ENCODE measurements around the gene TRMT2A.
"Not testable (repeated sequence)": the region's sequence is repeated elsewhere in the genome, so short reads cannot be mapped to it uniquely, and the experiment has no call there.

The TRMT2A gene

DNA sequence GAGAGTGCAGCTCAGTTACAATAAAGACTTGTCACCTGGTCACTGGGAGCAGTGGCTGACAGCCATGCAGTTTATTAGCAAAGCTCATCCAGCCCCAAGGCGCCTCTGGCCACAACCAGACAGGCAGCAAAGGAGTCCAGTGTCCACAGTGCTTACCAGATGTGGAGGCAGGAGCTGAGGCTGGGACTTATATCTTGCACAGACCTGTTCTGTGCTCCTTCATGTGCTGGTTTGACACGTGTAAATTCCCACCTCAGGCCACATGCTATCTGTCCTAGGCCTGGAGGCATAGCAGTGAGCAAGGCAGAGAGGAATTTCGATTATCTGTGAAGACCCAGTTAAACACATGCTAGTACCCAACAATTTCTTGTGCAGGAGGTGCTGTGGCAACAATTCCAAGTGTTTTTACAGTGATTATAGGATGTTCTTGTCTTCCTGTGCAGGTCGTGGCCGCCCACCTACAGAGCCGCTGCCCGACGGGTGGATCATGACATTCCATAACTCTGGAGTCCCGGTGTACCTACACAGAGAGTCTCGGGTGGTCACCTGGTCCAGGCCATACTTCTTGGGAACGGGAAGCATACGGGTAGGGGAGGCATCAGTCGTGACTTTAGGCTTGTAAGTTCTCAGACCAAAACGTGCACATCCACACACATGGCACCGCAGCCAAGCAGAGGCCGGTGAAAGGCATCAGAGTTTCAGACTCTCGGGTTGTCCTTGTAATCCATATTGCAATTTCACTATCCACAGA lies 27.6 kb downstream of the TRMT2A start:
- FAIRE-seq: no peak
- no peak for DNase-seq (ENCODE audit: extremely low spot score, insufficient read length, low read depth)

DNA sequence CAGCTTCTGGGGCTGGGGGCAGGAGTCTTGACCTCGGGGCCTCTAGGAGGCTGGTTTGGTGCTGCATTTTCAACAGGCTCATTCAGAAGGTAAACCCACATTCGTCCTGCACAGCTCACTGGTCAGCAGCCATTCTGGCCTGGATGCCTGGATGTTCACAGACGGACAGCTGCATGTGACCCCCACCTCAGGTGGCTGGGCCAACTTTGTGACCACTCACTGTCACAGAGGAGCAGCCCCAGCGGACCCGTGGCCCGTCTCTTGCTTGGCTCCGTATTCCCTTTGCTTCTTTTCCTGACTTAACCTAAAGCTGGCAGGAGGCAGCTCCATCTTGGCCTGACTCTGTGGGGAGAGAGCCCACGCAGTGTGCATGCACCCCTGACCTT lies 28.8 kb downstream of the TRMT2A start:
- FAIRE-seq (no peak), DNase-seq (ENCODE audit: extremely low spot score, insufficient read length, low read depth) (no peak)

DNA sequence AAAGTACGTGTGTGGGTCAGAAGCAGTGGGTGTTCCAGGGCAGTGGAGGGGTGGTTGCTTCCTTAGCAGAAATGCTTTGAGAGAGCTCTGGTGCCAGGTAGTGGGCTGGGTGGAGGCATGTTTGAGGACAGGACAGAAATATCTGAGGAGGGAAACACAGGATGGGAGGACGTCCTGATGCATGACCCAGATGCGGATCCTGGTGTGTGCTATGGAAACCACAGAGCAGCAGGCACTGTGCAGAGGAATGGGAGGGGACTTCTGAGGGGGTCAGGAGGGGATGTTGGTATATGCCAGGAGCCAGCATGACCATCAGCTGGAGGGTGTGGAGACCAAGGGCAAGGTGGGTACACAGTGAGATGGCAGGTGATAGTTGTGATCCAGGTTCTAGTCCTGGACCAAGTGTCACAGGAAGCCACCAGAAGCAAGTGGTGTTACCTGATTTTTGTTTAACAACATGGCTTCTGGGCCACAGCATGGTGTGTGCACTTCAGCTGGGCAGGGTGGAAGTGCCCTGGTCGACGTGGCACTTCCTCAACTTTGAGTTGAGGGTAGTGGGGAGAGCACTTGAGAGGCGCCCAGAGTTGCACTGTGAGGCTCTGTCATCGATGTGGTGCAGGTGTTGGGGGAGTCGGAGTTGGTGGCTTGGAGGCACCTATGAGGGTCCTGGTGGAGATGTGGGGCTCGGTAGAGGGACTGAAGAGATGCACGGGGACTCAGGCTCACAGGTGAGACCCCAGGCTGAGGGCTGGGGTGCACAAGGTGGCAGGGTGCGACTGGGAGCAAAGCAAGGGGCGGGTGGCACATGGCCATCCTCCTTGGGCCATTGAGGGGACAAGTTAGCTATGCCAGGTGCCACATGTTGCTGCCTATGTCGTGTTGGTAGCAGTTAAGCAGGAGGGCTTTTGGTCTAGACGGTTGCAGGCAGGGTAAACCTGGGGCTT lies 29.4 kb downstream of the TRMT2A start:
- FAIRE-seq (no peak), DNase-seq (ENCODE audit: extremely low spot score, insufficient read length, low read depth) (no peak)

DNA sequence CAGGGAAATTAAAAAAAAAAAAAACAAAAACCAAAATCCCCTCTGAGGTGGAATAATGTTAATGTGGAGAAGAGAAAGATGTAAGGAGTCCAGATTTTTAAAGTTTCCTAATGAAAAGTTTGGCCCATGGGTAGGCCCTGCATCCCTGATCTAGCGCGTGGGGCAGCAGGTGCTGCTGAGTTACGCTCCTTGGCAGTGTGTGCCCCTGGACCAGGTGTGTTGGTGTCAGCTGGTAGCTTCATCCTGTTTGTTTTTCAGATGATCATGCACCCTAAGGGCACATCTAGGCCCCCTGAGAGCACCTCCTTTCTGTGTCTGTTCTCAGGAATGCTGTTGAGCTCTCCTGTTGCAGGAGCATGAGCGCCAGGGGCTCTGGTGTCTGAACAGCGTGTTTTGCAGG lies 30.3 kb downstream of the TRMT2A start:
- no peak for DNase-seq (ENCODE audit: extremely low spot score, insufficient read length, low read depth)
- no peak for FAIRE-seq

DNA sequence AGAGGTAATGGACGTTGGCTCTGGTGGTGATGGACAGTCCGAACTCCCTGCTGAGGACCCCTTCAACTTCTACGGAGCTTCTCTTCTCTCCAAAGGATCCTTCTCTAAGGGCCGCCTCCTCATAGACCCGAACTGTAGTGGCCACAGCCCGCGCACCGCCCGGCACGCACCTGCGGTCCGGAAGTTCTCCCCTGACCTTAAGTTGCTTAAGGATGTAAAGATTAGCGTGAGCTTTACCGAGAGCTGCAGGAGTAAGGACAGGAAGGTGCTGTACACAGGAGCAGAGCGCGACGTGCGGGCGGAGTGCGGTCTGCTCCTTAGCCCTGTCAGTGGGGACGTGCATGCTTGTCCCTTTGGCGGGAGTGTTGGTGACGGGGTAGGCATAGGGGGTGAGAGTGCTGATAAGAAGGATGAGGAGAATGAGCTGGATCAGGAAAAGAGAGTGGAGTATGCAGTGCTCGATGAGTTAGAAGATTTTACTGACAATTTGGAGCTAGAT lies 30.9 kb downstream of the TRMT2A start:
- FAIRE-seq (no peak), DNase-seq (ENCODE audit: extremely low spot score, insufficient read length, low read depth) (no peak)

DNA sequence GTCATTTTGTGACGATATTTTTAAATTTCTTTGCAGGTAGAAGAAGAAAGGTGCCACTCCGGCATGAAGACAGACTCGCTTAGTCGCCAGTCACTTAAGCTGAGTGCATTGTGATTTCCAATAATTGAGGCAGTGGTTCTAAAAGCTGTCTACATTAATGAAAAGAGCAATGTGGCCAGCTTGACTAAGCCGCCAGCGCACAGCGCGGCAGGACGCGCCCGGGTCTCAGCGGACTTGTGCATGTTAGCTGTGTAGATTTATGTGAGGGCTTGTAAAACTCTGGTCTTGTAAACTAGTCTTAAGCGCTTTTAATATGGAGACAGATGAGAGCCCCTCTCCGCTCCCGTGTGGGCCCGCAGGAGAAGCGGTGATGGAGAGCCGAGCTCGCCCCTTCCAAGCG lies 31.4 kb downstream of the TRMT2A start:
- FAIRE-seq (no peak), DNase-seq (ENCODE audit: extremely low spot score, insufficient read length, low read depth) (no peak)

DNA sequence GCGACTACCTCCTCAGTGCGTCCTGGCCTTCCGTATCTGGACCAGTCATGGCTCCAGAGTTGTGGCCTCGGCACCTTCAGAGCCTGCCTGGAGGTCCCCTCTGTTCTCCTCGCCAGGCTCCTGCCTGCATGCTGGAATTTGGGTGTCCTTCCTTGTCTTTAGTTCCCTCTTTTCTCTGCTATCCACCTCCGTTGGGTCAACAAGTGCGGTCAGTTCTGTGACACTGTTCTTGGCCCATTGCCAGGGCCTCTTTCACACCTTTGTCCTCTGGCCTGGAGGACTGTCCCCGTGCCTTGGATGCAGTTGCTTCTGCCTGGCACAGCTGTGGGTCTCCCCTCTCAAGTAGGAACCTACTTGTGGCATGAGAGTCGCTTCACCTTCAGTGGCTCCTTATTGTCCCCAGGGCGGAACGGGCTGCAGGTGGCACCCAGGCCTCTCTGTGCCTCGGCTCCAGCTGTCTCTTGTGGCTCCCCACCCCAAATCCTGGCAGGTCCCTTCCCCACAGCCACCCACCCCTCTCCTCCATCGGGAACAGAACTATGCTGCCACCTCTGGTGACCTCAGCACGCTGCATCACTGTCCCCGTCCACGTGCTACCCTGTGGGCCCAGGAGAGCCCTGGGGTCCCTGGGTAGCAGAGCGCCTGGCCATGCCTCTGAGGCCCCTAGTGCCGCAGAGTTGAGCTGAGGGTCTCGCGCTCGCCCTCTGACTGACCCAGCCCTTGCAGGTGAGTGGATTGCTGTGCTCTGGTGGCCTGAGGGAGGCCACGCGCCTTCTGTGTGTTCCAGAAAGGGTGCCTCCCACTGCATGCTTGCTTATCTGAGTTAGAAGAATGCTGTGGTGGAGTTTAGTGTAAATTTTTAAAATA lies 32.2 kb downstream of the TRMT2A start:
- no peak for DNase-seq (ENCODE audit: extremely low spot score, insufficient read length, low read depth)
- no peak for FAIRE-seq

DNA sequence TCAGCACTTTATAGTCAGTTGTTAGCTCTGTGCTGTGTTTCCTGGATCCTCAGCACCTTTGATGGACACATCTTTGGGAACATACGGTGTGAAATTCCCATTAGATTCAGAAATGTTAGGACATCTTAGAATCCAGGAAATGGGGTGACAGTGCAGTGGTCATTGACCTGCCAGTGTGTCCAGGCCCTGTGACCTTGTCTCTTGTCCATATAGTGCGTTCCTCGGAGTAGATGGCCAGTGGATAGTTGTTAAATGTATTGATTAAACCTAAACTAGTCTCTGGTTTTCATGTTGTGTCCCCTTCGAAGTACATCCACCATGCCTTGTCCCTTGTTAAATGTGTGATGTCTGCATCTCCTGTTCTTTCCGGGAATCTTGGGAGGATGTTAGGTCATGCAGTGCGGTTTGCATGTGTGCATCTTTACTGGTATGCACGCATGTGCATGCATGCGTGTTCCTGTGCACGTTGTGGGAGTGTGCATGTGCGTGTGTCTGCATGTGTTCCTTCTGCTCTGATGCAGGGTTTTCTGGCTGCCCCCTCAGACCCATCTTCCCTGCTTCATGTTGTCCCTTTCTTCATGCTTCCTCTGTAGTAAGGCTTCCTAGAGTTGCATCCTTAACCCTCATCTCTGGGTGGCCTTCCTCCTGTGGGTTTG lies 33.0 kb downstream of the TRMT2A start:
- no peak for FAIRE-seq
- DNase-seq (ENCODE audit: extremely low spot score, insufficient read length, low read depth): no peak

DNA sequence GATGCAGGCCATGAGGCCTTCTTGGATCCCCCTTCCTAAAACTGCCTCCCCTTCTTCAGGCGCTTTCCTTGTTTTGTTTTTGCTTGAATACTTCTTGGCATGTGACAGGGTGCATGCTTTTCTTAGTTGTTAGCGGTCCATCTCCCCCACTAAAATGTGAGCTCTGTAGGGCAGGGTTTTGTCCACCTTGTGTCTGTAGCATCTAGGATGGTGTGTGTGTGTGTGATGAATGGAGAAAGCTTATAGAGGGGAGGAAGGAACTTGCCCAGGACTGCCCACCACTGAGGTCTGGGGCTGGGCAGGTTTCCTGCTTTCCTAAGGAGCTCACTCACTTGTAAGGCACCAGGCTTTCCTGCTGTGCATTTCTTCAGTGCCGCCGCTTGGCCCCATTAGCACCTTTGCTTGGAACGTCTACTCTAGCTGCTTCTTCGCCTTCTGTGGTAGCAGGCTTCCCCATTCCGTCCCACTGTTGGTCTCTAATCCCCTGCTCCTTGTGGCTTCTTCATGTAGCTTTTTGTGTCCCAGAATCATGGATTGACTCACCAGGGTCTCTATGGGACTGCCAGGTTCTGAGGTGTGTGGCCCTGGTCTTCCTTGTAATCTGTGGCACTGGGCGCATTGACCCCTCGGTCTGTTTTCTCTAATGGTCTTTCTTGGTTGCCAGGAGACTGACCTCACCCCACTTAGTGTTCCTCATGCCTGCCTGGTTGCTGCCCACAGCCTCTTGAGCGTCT lies 33.7 kb downstream of the TRMT2A start:
- FAIRE-seq (no peak), DNase-seq (ENCODE audit: extremely low spot score, insufficient read length, low read depth) (no peak)

DNA sequence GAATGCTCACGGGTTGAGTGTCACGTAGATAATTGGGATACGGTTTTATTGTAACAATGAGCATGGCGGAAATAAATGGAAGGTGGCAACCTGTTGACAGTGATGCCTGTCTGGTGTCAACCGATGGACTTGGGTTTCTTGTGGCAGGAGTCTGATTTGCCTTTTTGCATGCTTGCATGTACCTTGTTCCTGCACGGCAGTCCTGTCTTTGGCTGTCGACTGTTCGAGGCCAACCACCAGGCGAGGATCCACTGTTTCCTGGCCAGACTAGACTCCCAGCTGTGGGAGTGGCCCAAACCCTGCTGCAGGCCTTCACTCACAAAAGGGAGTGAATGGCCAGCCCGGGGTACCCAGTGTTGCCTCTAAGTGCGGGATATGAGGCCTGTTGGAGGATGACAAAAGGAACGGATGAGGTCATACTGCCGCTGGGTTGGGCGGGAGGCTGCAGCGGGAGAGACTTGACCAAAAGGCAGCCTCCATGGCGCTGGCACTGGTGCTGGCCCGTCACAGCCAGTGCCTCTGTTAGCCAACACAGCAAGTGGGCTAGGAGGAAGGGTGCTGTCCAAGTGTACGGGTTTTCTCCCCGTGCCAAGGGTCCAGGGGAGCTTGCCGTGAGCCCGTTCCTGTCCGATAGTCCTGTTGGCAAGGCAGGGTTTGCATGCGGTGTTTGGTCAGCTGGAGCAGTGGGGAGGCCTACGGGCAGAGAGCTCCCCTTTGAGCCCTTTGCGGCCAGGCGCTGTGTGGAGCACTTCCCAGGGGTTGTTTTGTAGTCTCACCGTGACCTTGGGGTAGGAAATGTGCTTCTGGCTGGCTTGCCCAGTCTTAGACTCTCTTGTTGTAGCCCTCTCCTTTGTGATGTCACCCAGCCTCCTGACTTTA lies 36.0 kb downstream of the TRMT2A start:
- FAIRE-seq (no peak), DNase-seq (ENCODE audit: extremely low spot score, insufficient read length, low read depth) (no peak)

DNA sequence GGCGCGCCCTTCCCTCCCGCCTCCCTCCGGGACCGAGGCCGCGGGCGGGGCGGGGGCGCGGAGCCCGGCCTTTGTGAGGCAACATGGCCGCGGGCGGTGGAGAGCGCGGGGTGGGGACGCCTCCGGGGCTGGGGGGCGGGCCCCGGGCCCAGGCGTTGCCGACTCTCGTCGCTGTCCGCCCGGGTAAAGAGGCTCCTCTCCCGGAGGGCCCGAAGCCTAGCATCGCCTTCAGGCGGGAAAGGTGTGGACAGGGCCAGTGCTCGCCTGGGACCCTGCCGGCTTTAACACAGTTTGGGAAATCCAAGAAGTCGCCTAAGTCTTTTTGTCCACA lies 36.6 kb downstream of the TRMT2A start:
- FAIRE-seq: no peak
- peak; percentile 64 for DNase-seq (ENCODE audit: extremely low spot score, insufficient read length, low read depth)

DNA sequence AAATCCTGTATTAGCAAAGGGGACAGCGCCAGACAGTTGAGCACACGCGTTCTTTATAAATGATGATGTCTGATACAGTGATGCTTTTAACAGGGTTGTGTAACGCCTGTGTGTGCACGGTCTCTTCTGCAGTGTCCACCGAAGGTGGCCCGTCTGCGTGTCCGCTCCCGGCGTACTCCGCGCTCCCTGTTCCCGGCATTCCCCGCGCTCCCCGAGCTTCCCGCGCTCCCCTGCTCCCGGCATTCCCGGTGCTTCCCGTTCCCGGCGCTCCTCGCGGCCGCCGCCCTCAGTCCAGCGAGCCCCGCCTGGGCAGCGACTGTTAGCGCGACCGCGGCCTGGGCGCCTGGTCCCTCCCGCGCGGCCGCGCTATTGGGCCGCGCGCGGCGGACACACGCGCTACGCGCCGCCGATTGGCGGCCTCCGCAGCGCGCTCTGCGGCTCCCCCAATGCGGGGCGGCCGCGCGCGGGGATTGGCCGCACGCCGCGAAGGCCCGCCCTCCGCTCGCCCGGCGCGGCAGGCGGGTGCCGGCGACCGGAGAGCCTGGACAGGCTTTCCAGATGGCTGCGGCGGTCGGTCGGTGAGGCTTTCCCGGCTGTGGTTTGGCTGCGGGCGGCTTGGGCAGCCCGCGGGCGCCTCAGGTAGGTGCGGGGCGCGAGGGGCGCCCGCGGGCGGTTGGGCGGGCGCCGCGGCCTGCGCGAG lies 37.1 kb downstream of the TRMT2A start, which contains the start of gene DGCR8:
Gene DGCR8 (plus strand): TSS at position 497 of the 700 bp plus-strand sequence. CDS start 5,723 bp downstream, outside the sequence.
- FAIRE-seq (peak; percentile 75), DNase-seq (ENCODE audit: extremely low spot score, insufficient read length, low read depth) (peak; percentile 92)

DNA sequence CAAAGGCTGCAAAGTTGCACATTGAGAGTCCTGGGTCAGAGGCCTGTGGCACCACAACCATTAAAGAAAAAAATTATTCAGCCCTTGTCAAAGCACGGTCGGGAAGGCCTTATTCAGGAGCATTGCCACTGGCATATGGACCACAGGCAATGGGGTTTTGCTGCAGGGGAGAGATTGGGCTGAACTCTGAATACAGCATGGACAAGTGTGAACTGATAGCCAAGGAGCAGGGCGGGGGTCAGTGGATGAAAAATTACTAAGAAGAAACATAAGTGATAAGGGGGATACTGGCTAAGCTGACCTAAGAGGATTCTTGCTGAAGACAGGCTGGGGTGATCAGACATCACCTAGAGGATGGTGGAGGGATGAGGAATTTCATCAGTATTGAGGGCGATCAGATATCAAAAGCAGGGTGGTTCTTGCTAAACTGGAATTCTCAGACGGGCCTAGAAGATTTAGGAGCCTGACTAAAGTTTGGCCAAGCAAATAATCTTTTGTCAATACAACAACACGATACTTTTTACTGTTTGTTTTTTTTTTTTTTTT lies 40.3 kb downstream of the TRMT2A start:
- no peak for FAIRE-seq
- no peak for DNase-seq (ENCODE audit: extremely low spot score, insufficient read length, low read depth)

DNA sequence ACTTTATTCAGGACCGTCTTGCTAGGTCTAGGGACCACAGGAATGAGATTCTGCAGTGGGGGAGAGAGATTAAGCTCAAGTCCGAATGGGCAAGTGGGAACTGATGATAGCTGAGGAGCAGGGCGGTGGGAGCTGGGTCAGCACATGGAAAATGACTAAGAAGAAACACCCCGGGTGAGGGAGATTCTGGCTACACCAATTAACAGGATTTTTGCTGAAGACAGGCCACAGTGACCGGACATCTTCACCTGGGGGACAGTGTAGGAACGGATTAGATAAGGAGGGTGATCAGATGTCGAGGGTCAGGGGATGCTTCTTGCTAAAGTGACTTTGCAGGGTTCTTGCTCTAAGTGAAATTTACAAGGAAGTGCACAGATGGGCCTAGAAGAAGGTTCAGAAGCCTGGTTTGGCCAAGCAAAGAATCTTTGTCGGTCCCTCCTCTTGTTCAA lies 45.5 kb downstream of the TRMT2A start:
- DNase-seq (ENCODE audit: extremely low spot score, insufficient read length, low read depth) (no peak), FAIRE-seq (no peak)

DNA sequence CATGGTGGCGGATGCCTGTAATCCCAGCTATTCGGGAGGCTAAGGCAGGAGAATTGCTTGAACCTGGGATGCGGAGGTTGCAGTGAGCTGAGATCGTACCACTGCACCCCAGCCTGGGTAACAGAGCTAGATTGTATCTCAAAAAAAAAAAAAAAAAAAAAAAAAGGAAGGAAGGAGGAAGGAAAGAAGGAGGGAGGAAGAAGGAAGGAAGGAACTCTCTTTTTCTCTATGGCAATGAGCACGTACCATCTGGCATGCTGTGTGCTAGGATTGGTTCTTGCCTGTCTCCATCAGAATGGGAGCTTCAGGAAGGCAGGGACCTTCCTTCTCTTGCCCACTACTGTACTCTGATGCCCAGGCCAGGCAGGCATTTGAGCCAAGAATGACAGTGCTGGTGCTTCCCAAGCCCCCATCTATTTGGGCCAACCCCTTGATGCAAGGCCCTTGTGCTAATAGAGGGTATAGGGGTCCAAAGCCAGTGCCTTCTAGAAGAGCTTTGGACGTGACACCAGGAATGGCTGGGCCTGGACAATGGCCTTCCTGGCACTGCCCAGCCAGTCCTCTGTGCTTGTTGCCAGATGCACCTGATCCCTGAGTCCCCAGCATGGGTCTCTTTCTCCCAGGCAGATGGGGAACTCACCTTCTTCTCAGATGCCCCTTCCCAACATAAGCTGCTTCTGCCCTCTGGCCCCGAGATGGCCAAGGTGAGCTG lies 47.5 kb downstream of the TRMT2A start:
- DNase-seq (ENCODE audit: extremely low spot score, insufficient read length, low read depth) (no peak), FAIRE-seq (no peak)

DNA sequence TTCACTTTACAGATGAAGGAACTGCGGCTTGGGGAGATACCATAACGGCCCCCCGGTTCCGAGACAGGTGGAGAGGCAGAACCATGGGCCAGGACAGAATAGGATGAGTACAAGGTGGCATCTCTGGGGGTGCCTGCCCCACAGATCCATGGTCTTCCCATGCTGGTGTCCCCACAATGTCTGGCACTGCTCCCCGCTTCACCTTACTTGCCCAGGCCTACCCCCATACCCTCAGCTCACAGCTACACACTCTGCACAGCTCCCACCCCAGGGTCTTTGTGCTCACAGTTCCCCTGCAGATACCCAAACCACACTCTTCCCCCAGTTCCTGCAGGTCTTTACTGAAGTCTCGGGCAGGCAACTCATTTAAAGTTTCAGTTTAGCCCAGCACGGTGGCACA lies 48.4 kb downstream of the TRMT2A start:
- FAIRE-seq: no peak
- DNase-seq (ENCODE audit: extremely low spot score, insufficient read length, low read depth): no peak

DNA sequence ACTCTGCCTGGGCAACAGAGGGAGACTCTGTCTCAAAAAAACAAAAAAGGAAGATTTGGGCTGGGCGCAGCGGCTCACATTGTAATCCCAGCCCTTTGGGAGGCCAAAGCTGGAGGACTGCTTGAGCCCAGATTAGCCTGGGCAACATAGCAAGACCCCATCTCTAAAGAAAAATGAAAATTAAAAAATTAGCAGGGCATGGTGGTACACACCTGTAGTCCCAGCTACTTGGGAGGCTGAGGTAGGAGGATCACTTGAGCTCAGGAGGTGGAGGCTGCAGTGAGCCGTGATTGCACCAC lies 49.7 kb downstream of the TRMT2A start:
- FAIRE-seq: not testable (repeated sequence)

More for the DNA sequence above, 49.7 kb downstream of the TRMT2A start:
- DNase-seq (ENCODE audit: extremely low spot score, insufficient read length, low read depth): not testable (repeated sequence)
